IPS DF 6.9 (cell line): ENCODE data around the gene SAMD8.

Experiments
- DNase-seq: peaks from one replicate; pipeline ENCODE4 v3.0.0-alpha.2; 2013; ENCODE audit warnings: low read depth, low spot score
- H3K27ac ChIP-seq: one replicate; pipeline ENCODE4 v1.5.1; 2013; ENCODE audit warnings: low read length, control low read depth
- H3K27me3 ChIP-seq: 2 replicates; pipeline ENCODE4 v1.6.1; 2013; ENCODE audit warnings: mild to moderate bottlenecking, low read length; ENCODE audit not compliant: control insufficient read depth, insufficient read depth
- H3K36me3 ChIP-seq: 2 replicates; pipeline ENCODE4 v1.6.1; 2013; ENCODE audit warnings: low read length; ENCODE audit not compliant: control insufficient read depth, insufficient read depth
- H3K4me1 ChIP-seq: 2 replicates; pipeline ENCODE4 v1.6.1; 2013; ENCODE audit warnings: low read length; ENCODE audit not compliant: control insufficient read depth, insufficient read depth
- H3K4me3 ChIP-seq: 2 replicates; pipeline ENCODE4 v1.5.1; 2013; ENCODE audit warnings: mild to moderate bottlenecking, low read length
- H3K9me3 ChIP-seq: 2 replicates; pipeline ENCODE4 v1.6.1; 2013; ENCODE audit warnings: low read length, inconsistent platforms; ENCODE audit not compliant: control insufficient read depth, insufficient read depth
- WGBS: extraction: QIAGEN DNeasy Blood & Tissue Kit; methylation state at CpG from one replicate; pipeline ENCODE4 v1.1.7; 2013; ENCODE audit warnings: mixed read lengths, missing lambda C conversion rate; ENCODE audit not compliant: insufficient read length, insufficient coverage; 5-methylcytosine and 5-hydroxymethylcytosine counted together

The SAMD8 gene

GRCh38 chr10:75086278-75086934 is 25.1 kb upstream of the SAMD8 start:
- H3K27ac ChIP-seq = no peak overlapping the region
- H3K27me3 ChIP-seq = no peaks in the 10 kb centered on the region
- H3K9me3 ChIP-seq = no peaks in the 10 kb centered on the region
- DNase-seq = no peak
- peaks cover 5% of the 10 kb centered on the region for H3K4me1 ChIP-seq
- WGBS = no CpG with 5 or more reads among the region's 9 CpGs
- no peaks in the 10 kb centered on the region for H3K36me3 ChIP-seq
- no peak overlapping the region for H3K4me3 ChIP-seq

- H3K9me3 ChIP-seq = no peaks in the 10 kb centered on the region
- no peak overlapping the region for H3K4me3 ChIP-seq
- no peak for DNase-seq
- H3K4me1 ChIP-seq = peaks cover 5% of the 10 kb centered on the region
- WGBS = no CpG with 5 or more reads among the region's 2 CpGs
- H3K36me3 ChIP-seq = no peaks in the 10 kb centered on the region
- H3K27me3 ChIP-seq = no peaks in the 10 kb centered on the region
- H3K27ac ChIP-seq = no peak overlapping the region
These were observed 22.8 kb upstream of the SAMD8 start for GRCh38 chr10:75088640-75089039.

GRCh38 chr10:75089634-75090033 is 21.8 kb upstream of the SAMD8 start:
- Histone ChIP-seq H3K9me3 (no peaks in the 10 kb centered on the region), H3K27ac (no peak overlapping the region), H3K4me3 (no peak overlapping the region), H3K36me3 (no peaks in the 10 kb centered on the region), H3K4me1 (peaks cover 5% of the 10 kb centered on the region), H3K27me3 (no peaks in the 10 kb centered on the region)
- DNase-seq = no peak
- WGBS = no CpG with 5 or more reads among the region's 6 CpGs

GRCh38 chr10:75091146-75091545 is 20.3 kb upstream of the SAMD8 start:
- Histone ChIP-seq H3K9me3 (no peaks in the 10 kb centered on the region), H3K36me3 (no peaks in the 10 kb centered on the region), H3K4me1 (peaks cover 5% of the 10 kb centered on the region), H3K27me3 (no peaks in the 10 kb centered on the region), H3K4me3 (no peak overlapping the region), H3K27ac (no peak overlapping the region)
- DNase-seq = no peak
- no CpG with 5 or more reads among the region's 3 CpGs for WGBS

- Histone ChIP-seq H3K4me3 (no peak overlapping the region), H3K36me3 (no peaks in the 10 kb centered on the region), H3K9me3 (no peaks in the 10 kb centered on the region), H3K27me3 (no peaks in the 10 kb centered on the region), H3K4me1 (no peaks in the 10 kb centered on the region), H3K27ac (no peak overlapping the region)
- WGBS = no CpG with 5 or more reads among the region's 10 CpGs
- no peak for DNase-seq
These were observed 17.0 kb upstream of the SAMD8 start for GRCh38 chr10:75094465-75094864.

GRCh38 chr10:75095631-75096030 is 15.8 kb upstream of the SAMD8 start:
- Histone ChIP-seq H3K4me3 (no peak overlapping the region), H3K9me3 (no peaks in the 10 kb centered on the region), H3K36me3 (no peaks in the 10 kb centered on the region), H3K27ac (no peak overlapping the region), H3K27me3 (no peaks in the 10 kb centered on the region), H3K4me1 (peaks cover 4% of the 10 kb centered on the region)
- WGBS = no CpG with 5 or more reads among the region's 14 CpGs
- no peak for DNase-seq

- Histone ChIP-seq H3K36me3 (no peaks in the 10 kb centered on the region), H3K9me3 (no peaks in the 10 kb centered on the region), H3K4me3 (no peak overlapping the region), H3K27me3 (no peaks in the 10 kb centered on the region), H3K27ac (no peak overlapping the region), H3K4me1 (peaks cover 5% of the 10 kb centered on the region)
- DNase-seq = no peak
These were observed 14.7 kb upstream of the SAMD8 start for GRCh38 chr10:75096749-75097148.

GRCh38 chr10:75097666-75098285 is 13.7 kb upstream of the SAMD8 start:
- WGBS = no CpG with 5 or more reads among the region's 11 CpGs
- Histone ChIP-seq H3K4me1 (peaks cover 5% of the 10 kb centered on the region), H3K4me3 (no peak overlapping the region), H3K27ac (no peak overlapping the region), H3K36me3 (no peaks in the 10 kb centered on the region), H3K27me3 (no peaks in the 10 kb centered on the region), H3K9me3 (no peaks in the 10 kb centered on the region)
- no peak for DNase-seq

GRCh38 chr10:75098902-75099673 is 12.4 kb upstream of the SAMD8 start:
- Histone ChIP-seq H3K4me1 (peaks cover 5% of the 10 kb centered on the region), H3K27ac (no peak overlapping the region), H3K27me3 (no peaks in the 10 kb centered on the region), H3K9me3 (no peaks in the 10 kb centered on the region), H3K36me3 (no peaks in the 10 kb centered on the region), H3K4me3 (no peak overlapping the region)
- no peak for DNase-seq
- no CpG with 5 or more reads among the region's 14 CpGs for WGBS

GRCh38 chr10:75099952-75100763 is 11.3 kb upstream of the SAMD8 start:
- Histone ChIP-seq H3K9me3 (no peaks in the 10 kb centered on the region), H3K4me3 (no peak overlapping the region), H3K27me3 (no peaks in the 10 kb centered on the region), H3K4me1 (peaks cover 5% of the 10 kb centered on the region), H3K27ac (no peak overlapping the region), H3K36me3 (no peaks in the 10 kb centered on the region)
- no peak for DNase-seq
- no CpG with 5 or more reads among the region's 18 CpGs for WGBS
